ENCODE results near the gene RAB4B. TPM values are rescaled to one million over a fixed set of nuclear protein-coding genes. Genes with fewer than 3 reads are reported as not detected.
A peak's percentile ranks its signal among the peaks of the same experiment; 100 is the strongest.
"Not testable (repeated sequence)": the region's sequence is repeated elsewhere in the genome, so short reads cannot be mapped to it uniquely, and the experiment has no call there.

RAB4B gene
- total RNA-seq, 2 experiments from 2014 or later = 26.6 to 26.9 TPM

DNA sequence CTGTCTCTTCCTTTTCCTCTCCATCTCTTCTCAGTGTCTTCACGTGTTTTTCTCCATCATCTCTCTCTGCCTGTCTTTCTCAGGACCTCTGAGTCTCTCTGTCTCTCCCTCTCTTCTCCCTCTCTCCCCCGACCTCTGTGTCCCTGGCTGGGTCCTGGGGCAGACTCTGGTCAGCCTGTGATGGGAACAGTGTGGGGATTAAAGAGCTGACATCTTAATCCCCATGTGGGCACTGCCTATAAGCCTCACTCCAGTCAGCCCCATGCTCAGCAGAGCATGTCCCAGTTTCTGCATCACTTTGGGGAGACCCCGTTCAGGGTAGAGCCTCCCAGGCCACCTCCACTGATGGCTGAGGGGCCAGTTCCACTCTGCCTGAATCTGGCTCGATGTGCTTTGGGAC is 37.2 kb downstream of the RAB4B start:
- Mint-ChIP-seq H3K4me3 (no peak overlapping the region), H3K4me1 (ENCODE audit: low read depth) (peaks cover 50% of the 10 kb centered on the region), H3K27me3 (no peaks in the 10 kb centered on the region), H3K27ac (no peak overlapping the region), H3K9me3 (no peaks in the 10 kb centered on the region), H3K36me3 (ENCODE audit: low read depth) (peaks cover 14% of the 10 kb centered on the region)
- DNase-seq = no peak
- no peak for ATAC-seq (ENCODE audit: poor library complexity)
- POLR2A ChIA-PET = no interaction called here
- CTCF ChIA-PET = no interaction called here
- H3K4me3 ChIP-seq (ENCODE audit: low read length) = no peak overlapping the region
- no peaks in the 10 kb centered on the region for H3K9me3 ChIP-seq (ENCODE audit: control insufficient read depth in 1 of 2, insufficient read depth in 1 of 2, low read length in 2 of 2)
- no peaks in the 10 kb centered on the region for H3K27me3 ChIP-seq (ENCODE audit: control insufficient read depth in 1 of 2, insufficient read depth in 2 of 2, low read length in 2 of 2)
- no peak overlapping the region for H3K27ac ChIP-seq (ENCODE audit: low read depth in 1 of 2, low read length in 2 of 2)
- H3K36me3 ChIP-seq (ENCODE audit: insufficient read depth, low read length) = no peaks in the 10 kb centered on the region
- peaks cover 48% of the 10 kb centered on the region for H3K4me1 ChIP-seq (ENCODE audit: insufficient read depth, low read length)
- intact Hi-C loops (cut with DNase I, micrococcal nuclease) = loop anchor here (5.0 kb wide), 2 partner anchors 38 to 327 kb away; partner anchors contain the start of genes MIA (in 1 of the 2) and RAB4B (in 1 of the 2)
- TF ChIP-seq, protein P1, sequence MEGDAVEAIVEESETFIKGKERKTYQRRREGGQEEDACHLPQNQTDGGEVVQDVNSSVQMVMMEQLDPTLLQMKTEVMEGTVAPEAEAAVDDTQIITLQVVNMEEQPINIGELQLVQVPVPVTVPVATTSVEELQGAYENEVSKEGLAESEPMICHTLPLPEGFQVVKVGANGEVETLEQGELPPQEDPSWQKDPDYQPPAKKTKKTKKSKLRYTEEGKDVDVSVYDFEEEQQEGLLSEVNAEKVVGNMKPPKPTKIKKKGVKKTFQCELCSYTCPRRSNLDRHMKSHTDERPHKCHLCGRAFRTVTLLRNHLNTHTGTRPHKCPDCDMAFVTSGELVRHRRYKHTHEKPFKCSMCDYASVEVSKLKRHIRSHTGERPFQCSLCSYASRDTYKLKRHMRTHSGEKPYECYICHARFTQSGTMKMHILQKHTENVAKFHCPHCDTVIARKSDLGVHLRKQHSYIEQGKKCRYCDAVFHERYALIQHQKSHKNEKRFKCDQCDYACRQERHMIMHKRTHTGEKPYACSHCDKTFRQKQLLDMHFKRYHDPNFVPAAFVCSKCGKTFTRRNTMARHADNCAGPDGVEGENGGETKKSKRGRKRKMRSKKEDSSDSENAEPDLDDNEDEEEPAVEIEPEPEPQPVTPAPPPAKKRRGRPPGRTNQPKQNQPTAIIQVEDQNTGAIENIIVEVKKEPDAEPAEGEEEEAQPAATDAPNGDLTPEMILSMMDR (IDR thresholded peaks at IDR 0.05) = no peak

DNA sequence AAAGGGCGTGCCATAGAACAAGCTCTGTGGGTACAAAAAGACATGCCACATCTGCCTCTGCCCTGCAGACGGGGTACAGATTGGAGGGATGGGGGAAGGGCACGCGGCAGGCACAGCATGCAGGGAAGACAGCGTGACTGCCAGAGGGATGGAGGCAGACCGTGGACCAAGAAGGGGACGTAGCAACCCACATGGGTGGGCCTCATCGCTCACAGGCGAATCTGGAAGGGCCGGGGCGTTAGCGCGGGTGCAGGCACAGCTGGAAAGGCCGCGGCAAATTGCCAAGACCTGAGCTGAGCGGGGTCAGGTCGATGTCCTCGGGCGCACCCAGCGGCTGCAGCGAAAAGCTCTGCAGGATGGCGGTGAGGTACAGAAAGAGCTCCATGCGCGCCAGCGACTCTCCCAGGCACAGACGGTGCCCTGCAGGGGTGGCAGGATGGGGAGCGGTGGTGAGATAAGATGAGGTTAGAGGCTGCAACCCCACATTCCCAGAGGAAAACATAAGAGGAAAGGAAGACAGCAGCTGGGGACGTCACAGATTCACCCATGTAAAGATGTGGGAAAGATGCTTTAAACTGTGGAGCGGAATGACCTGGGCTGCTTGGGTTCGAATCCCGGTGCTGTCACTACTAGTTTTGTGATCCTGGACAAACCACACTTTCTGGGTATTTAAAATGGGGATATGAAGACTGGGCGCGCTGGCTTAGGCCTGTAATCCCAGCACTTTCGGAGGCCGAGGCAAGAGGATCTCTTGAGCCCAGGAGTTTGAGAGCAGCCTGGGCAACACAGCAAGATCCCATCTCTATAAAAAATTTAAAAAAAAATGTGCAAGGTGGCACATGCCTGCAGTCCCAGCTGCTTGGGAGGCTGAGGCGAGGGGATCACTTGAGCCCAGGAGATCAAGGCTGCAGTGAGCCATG is 40.7 kb downstream of the RAB4B start:
- TF ChIP-seq, protein P1 (IDR thresholded peaks at IDR 0.05) = peak; percentile 37
- intact Hi-C loops (cut with DNase I, micrococcal nuclease) = loop anchor here (1.0 to 5.0 kb wide), 6 partner anchors 40 to 324 kb away; partner anchors contain the start of genes RAB4B (in 2 of the 2), ACTMAP (in 1 of the 2), MIA (in 1 of the 2) and SNRPA (in 1 of the 2)
- not testable (repeated sequence) for H3K9me3 ChIP-seq (ENCODE audit: control insufficient read depth in 1 of 2, insufficient read depth in 1 of 2, low read length in 2 of 2); H3K36me3 Mint-ChIP-seq (ENCODE audit: low read depth); H3K36me3 ChIP-seq (ENCODE audit: insufficient read depth, low read length); H3K9me3 Mint-ChIP-seq; H3K27ac ChIP-seq (ENCODE audit: low read depth in 1 of 2, low read length in 2 of 2); H3K27me3 ChIP-seq (ENCODE audit: control insufficient read depth in 1 of 2, insufficient read depth in 2 of 2, low read length in 2 of 2); H3K27me3 Mint-ChIP-seq
- Mint-ChIP-seq H3K27ac (peak overlapping the region; percentile 71), H3K4me3 (peak overlapping the region; percentile 83), H3K4me1 (ENCODE audit: low read depth) (peaks cover 25% of the 10 kb centered on the region)
- H3K4me3 ChIP-seq (ENCODE audit: low read length) = peak overlapping the region; percentile 48
- POLR2A ChIA-PET = interaction anchor here (1.0 to 2.2 kb wide), 9 partner anchors 12 to 156 kb away, joined by 3 to 13 read pairs (median 5); partner anchors contain the start of genes ACTMAP, EGLN2, RAB4B and SNRPA
- peak; percentile 87 for ATAC-seq (ENCODE audit: poor library complexity)
- DNase-seq = peak; percentile 51 to 91 (median 72)
- peaks cover 26% of the 10 kb centered on the region for H3K4me1 ChIP-seq (ENCODE audit: insufficient read depth, low read length)
- CTCF ChIA-PET = interaction anchor here (0.7 to 3.2 kb wide), 9 partner anchors 12 to 156 kb away, joined by 3 to 24 read pairs (median 4); partner anchors contain the start of genes COQ8B, EGLN2 and RAB4B

DNA sequence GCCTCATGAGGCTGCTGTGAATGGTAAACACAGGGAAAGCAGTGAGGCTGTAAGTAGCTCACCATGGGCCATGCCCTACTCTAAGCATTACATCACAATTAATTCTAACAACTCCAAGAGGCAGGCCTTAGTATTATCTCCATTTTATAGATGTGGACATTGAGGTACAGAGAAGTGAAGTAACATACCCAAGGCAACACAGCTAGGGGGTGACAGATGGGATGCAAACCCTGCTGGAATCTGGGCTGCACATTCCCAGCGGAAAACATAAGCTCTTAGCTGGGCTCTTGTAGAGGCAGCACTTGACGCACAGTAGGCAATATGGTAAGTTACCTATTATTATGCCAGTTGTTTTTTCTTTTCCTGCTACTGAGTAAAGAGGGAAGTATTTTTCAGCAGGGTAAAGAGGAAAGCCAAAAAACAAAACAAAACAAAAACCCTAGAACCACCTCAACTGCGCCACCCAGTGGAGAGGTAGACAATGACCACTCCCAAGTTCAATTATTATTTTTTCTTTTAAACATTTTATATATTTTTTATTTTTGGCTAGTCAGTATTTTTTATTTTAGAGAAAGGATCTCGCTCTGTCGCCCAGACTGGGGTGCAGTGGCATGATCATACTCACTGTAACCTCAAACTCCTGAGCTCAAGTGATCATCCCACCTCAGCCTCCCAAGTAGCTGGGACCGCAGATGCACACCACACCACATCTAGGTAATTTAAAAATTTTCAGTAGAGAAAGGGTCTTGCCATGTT is 41.6 kb downstream of the RAB4B start:
- H3K4me3 ChIP-seq (ENCODE audit: low read length); H3K9me3 ChIP-seq (ENCODE audit: control insufficient read depth in 1 of 2, insufficient read depth in 1 of 2, low read length in 2 of 2); H3K36me3 Mint-ChIP-seq (ENCODE audit: low read depth); H3K9me3 Mint-ChIP-seq; H3K27me3 Mint-ChIP-seq; H3K36me3 ChIP-seq (ENCODE audit: insufficient read depth, low read length); H3K27me3 ChIP-seq (ENCODE audit: control insufficient read depth in 1 of 2, insufficient read depth in 2 of 2, low read length in 2 of 2): not testable (repeated sequence)
- POLR2A ChIA-PET = interaction anchor here (1.0 to 2.2 kb wide), 8 partner anchors 13 to 156 kb away, joined by 3 to 13 read pairs (median 5); partner anchors contain the start of genes ACTMAP, EGLN2, RAB4B and SNRPA
- Mint-ChIP-seq H3K27ac (peak overlapping the region; percentile 71), H3K4me1 (ENCODE audit: low read depth) (peaks cover 25% of the 10 kb centered on the region), H3K4me3 (peak overlapping the region; percentile 75)
- TF ChIP-seq, protein P1 (IDR thresholded peaks at IDR 0.05) = peak; percentile 83
- CTCF ChIA-PET = interaction anchor here (0.8 to 3.2 kb wide), 8 partner anchors 13 to 157 kb away, joined by 3 to 24 read pairs (median 4); partner anchors contain the start of genes COQ8B and EGLN2
- DNase-seq (peak; percentile 51 to 83 (median 66)), ATAC-seq (ENCODE audit: poor library complexity) (peak; percentile 45)
- peak overlapping the region in 1 of 2 donors; percentile 1 for H3K27ac ChIP-seq (ENCODE audit: low read depth in 1 of 2, low read length in 2 of 2)
- peaks cover 31% of the 10 kb centered on the region for H3K4me1 ChIP-seq (ENCODE audit: insufficient read depth, low read length)
- intact Hi-C loops (cut with DNase I, micrococcal nuclease) = loop anchor here (1.0 to 5.0 kb wide), 6 partner anchors 41 to 323 kb away; partner anchors contain the start of genes RAB4B (in 2 of the 2), ACTMAP (in 1 of the 2), MIA (in 1 of the 2) and SNRPA (in 1 of the 2)
